H1 (cell line): Measurements from ENCODE around the gene PSME3. TPM values are rescaled to one million over a fixed set of nuclear protein-coding genes. Genes with fewer than 3 reads are reported as not detected.

Source experiments
- ASH2L ChIP-seq: fragments of 200-600, 300-600 bp; sonication (generic); IDR thresholded peaks from one replicate; pipeline ENCODE4 v1.7.1; 2017; ENCODE audit warnings: low read length
- RFX5 ChIP-seq: IDR thresholded peaks from 2 replicates; pipeline ENCODE4 v1.6.1; 2011; ENCODE audit warnings: low read depth, low read length, improper control_type of control experiment, borderline replicate concordance
- TEAD4 ChIP-seq: IDR thresholded peaks from 2 replicates; pipeline ENCODE4 v1.6.1; 2012; ENCODE audit warnings: low read depth, low read length, inconsistent platforms, mixed read lengths
- polyA plus RNA-seq, 7 experiments: library from polyadenylated mRNA; depleted of rRNA in 3 of 7; stranded (reverse) in 5 of 7; unstranded in 2 of 7; fragments of >200 nt in 5 of 7; fragments of 200-250 nt in 2 of 7; gene quantifications; 1 replicate in 5 of 7; 2 replicates in 1 of 7; 4 replicates in 1 of 7; pipeline versions ENCODE4 v1.2.1 to v1.2.3, GENCODE V29; 2011 to 2013; ENCODE audit warnings: missing spikeins in 2 of 7, mixed read lengths in 2 of 7
- total RNA-seq: library from RNA; stranded (reverse); fragmentation: NEBNext Ultra II Directional; extraction: Animal tissue kit (Norgen Biotek cat#: 25700); gene quantifications from 2 replicates; pipeline ENCODE4 v1.2.1, GENCODE V29; 2021

The PSME3 gene
- total and polyA plus RNA-seq, 2 of the 8 experiments (the other 6 are each of a cell fraction or from before 2014, with no cell fraction given) = 149 to 224 TPM

DNA sequence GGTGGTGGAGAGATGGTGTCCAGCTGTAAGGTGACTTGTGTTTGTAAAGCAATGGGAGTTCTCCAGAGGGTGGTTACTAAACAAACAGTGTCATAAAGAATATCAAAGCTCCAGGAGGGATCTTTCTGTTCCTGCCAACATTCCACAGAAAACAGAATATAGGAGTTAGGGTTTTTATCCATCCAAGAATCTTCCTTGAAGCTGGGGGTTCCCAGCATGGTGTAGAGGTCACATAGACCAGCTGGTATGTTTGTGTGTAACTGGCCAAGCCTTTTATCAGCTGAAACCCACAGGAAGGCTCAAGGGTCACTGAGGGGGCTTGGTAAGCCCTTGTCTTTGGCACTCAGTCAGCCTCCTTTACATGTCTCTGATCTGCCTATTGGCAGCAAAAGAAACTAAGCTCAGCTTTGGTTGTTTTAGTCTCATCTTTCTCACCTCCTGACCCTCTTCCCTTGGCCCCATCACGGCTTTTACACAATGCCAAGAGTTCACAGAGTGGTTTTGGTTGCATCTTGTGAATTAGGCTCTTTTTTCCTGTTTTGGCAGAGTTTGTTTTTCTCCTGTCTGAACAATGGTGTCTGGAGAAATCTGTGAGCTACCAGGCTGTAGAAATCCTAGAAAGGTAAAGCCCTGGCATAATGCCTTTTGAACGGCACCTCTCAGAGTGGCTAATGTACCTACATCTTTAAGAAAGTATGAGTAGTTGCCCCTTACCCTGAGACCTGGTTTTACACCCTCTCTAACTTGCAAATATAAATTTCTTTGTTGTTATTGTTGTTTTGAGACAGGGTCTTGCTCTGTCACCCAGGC lies 29.9 kb upstream of the PSME3 start (continued):
- no peak for TF ChIP-seq RFX5
- no peak for TF ChIP-seq TEAD4
- no peak for TF ChIP-seq ASH2L
